HG03108 (cell line): ENCODE data around the gene AADACL4.
"Not testable (repeated sequence)": the region's sequence is repeated elsewhere in the genome, so short reads cannot be mapped to it uniquely, and the experiment has no call there.

Experiments used
- ATAC-seq: cut with Tn5 transposase; IDR thresholded peaks from one replicate; pipeline ENCODE4 v1.9.1; 2021; ENCODE audit warnings: moderate library complexity; ENCODE audit not compliant: unreplicated experiment

AADACL4 gene

DNA sequence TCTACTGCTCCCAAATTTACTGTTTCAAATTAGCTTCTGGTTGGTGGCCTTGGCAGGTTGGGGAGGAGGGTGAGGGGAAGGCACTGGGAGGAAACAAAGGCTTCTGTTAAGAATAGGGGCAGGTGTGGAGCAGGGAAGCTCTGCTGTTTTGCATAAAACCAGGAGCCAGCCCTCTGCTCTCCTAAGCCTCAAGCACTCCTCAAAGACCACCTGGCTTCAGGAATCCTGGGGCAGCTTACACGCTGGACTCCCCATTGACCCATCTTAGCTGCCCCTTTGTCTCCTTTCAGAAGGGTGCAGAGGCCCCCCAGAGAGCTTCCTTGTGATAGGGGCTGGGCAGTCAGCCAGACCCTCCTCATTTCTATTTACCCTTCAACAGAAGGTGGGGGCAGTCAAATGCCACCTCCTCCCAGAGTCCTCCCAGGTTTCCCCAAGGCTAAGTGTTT is 14.4 kb upstream of the AADACL4 start:
- ATAC-seq: no peak

DNA sequence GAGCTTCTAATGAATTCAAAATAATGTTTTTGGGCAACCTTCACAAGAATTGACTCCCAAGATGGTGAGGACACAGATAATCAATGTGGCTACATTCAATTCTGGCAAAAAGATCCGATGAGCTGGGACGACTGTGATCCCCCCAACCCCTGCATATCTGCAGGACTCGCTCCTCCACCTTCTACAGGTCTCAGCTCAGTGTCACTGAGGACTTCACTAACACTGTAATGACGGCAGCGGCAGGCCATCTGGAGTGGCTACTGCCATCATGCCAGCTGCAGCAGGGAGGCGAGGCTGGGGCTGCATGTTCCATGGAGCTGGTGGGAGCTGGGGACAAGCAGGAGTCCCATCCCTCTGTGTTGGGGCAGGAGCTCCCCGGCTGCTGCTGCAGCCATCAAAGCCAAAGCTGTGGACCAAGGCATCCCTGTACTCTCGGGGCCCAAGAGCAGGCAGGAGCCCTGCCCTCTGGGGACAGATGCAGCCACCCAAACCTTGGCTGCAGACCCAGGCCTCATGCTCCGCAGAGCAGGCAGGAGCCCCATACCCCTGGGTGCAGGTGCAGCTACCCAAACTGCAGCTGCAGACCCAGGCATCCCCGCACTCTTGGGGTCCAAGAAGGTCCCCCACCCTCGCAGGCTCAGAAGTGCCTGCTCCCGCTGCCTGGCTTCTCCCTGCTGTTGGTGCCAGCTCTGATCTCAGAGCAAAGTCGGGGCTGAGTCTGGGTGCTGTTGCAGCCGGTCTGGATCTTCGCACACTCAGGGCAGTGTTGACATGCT is 13.7 kb upstream of the AADACL4 start:
- ATAC-seq: no peak

DNA sequence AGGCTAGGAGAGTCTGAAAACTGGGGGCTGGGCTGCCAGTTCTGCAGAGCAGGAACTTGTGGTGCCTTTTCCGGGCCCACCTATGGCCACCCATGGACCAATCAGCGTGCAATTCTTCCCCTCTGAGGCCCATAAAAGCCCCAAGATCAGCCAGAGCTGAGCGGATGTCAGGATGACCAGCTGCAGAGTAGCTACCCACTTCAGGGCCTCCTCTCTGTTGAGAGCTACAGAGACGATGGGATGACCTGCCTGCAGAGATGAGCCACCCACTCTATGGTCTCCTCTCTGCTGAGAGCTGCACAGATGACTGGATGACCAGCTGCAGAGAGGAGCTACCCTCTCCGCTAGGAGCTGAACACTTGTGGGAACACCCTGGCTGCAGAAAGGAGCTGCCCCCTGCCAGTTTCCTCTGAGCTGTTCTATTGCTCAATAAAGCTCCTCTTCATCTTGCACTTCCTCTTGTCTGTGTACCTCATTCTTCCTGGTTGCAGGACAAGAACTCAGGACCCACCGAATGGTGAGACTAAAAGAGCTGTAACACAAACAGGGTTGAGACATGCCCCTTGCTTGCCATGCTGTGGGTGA is 12.8 kb upstream of the AADACL4 start:
- ATAC-seq: no peak

DNA sequence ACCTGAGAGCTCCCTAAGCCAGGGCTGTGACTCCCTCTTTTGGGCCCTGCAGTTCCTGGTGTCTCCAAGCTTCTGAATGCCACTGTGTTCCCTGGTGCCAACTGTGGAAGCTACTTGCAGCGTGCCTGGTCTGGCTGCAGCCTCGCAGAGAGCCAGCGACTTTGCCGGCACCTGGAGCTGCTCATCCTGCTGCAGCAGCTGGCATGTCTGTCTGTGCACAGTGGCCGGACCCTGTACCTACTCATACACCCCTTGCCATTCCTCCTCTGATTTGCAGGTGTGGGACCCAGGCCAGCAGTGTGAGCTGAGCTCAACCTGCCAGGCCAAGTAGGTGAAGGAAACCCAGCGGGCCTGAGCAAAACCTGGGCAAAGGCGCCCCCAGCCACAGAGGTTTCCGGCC is 12.3 kb upstream of the AADACL4 start:
- ATAC-seq: no peak

DNA sequence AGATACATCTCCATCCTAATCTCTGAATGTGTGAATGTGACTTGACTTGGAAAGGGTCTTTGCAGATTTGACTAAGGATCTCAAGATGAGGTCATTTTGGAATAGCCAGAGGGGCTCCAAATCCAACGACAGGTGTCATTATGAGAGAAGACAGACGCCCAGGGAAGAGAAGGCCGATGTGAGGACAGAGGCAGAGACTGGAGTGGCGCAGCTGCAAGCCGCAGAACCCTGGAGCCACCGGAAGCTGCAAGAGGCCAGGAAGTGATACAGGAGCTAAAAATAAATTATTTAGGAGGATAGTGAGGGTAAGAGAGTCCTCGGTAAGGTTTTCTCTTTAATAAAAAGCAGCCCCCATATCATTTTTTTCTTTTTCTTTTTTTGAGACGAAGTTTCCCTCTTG is 9.7 kb upstream of the AADACL4 start:
- no peak for ATAC-seq

DNA sequence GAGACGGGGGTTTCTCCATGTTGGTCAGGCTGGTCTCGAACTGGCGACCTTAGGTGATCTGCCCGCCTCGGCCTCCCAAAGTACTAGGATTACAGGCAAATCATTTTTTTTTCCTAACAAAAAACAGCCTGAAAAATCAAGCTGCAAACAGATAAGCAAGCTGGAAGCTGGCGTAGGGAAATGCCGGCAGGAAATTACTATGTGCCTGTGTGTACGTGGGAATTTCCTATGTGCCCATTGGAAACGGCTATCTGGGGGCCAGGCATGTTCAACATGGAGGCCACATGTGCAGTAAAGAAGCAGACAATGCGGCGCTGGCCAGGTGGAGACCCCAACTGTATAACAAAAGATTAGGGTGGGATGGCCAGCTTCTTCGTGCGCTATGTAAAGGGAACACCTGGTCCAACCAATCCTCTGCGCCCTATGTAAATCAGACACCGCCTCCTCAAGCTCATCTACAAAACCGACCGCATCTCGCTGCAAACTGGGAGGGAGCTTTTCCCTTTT is 9.1 kb upstream of the AADACL4 start:
- no peak for ATAC-seq

DNA sequence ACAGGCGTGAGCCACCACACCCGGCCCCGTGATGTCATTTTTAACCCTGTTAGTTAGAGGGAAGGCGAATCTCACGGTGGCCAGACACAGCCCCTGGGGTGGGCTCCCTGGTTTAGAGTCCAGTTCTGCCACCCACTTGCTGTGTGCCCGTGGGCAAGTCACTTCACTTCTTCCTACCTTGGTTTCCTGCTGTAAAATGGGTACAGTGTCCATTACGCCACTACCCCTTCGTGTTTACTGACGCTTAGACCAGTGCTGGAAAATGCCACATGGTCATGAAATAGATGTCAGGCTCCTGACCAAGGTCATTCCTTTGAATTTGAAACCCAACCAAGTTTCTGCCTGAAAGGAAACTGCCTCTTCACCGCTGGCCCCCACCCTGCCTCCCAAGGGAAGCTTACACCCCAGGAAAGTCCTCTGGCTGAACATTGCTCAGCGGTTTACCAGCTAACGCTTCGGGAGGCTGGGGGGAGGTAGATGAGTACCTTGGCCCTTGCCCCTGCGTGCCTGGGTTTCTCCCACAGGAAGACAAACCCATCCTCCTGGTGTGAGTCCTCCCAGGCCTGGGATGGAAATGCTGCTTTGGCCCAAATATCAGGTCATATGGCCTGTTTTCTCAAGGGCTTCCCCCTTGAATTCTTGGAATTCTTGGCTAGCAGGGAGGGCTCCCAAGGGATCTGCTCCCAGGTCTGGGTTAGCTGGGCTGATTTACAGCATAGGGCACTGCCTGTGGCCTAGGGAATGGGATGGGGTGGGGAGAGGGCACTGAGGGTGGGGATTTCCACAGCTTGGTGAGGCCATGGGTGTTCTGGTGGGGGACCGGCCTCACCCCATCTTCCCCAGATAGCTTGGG is 7.6 kb upstream of the AADACL4 start:
- no peak for ATAC-seq

DNA sequence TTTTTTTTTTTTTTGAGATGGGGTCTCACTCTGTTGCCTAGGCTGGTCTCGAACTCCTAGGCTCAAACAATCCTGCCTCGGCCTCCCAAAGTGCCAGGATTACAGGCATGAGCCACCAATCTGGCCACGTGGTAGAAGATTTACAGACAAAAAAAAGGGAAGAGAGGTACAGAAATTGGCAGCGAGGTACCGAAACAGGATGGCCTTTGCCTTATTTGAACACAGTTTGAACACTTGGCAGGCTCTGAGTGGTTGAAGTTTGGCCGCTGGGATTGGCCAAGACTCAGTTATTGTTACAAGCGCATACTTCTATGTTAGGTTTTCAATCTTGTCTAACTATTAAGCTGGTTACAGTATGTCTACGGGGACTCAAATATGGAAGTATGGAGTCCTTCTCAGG is 6.2 kb upstream of the AADACL4 start:
- ATAC-seq: no peak

DNA sequence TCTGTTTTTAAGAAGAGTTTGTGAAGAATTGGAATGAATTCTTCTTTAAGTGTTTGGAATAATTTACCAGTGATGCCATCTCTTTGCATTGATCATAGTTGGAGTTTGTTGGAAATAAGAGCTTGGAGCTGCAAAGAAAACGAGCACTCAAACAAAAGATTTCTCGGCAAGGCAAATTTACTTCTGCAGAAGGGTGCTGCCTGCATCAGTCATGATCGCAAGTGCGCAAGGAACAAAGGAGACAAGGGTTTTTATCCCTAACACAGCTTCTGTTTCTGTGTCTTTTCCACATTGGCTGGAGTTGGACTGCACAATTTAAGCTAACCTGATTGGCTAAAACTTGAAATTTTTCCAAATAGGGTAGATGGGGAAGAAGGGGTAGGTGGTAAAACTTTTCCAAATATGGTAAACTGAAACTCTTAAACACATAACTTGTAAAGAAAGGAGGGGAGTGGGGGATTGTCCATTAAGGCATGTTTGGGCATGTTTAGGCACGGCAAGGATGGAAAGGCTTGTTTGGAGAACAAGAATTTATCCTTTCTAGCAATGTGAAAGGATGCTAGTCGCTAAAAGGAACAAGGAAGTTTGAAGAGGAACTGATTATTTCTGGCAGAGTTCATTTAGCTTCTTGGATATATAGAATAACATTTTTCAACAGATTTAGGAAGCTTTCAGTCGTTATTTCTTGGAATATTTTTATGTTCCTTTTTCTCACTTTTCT is 3.5 kb upstream of the AADACL4 start:
- no peak for ATAC-seq

DNA sequence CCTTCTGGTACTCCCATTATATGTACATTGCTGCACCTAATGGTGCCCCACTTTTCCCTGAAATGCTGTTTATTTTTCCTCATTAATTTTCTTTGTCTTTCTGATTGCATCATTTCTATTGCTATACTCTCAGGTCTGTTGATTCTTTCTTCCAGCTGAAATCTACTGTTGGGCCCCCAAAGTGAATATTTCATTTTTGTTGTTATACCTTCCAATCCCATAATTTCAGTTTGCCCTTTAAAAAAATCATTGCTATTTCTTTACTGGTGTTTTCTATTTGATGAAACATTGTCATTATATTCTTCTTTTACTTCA is 3.0 kb upstream of the AADACL4 start:
- no peak for ATAC-seq

DNA sequence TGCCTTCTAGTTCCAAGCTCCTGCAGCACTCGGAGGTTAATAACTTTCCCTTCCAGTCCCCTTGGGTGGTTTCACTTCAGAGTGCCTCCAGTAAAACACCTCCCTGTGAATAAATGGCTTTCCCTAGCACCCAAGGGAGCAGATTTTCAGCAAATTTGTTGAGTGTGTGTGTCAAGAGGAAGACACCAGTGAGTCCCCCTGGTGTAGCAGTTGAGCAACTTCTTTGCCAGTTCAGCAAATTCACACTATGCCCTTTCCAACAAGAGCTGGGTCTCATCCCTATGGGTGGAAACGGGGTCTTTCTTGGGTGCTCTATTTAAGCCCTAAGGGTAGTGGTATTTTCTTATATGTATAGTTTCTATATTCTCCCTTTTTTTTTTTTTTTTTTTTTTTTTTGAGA is 806 bp upstream of the AADACL4 start:
- ATAC-seq: no peak

DNA sequence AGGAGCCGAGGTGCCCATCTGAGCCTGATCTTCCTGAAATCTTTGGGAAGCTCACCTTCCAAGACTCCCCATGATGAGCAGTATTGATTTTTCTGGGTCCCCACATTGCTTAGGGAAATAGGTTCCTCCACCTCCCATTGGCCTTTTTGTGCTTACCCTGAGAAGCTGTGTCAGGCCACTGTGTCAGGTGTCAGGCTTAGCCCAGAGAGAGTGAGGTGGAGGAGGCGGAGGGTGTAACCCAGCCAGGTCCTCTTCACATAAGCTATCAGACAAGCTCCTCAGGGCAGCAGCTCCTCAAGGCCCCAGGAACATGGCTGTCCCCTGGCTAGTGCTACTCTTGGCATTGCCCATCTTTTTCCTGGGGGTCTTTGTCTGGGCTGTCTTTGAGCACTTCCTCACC is 352 bp downstream of the AADACL4 start:
- no peak for ATAC-seq

DNA sequence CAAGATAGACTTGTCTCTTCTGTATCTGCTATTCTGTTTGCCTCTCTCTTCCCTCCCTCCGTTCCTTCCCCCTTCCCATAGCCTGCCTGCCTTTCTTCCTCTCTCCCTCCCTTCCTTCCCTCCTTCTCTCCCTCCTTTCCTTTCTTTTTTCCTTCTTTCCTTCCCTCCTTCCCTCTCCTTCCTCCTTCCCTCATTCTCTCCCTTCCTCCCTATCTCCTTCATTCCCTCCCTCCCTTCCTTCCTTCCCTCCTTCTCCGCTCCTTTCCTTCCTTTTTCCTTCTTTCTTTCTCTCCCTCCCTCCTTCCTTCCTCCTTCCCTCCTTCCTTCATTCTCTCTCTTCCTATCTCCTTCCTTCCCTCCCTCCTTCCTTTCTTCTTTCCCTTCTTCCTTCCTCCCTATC is 944 bp downstream of the AADACL4 start:
- ATAC-seq: no peak

DNA sequence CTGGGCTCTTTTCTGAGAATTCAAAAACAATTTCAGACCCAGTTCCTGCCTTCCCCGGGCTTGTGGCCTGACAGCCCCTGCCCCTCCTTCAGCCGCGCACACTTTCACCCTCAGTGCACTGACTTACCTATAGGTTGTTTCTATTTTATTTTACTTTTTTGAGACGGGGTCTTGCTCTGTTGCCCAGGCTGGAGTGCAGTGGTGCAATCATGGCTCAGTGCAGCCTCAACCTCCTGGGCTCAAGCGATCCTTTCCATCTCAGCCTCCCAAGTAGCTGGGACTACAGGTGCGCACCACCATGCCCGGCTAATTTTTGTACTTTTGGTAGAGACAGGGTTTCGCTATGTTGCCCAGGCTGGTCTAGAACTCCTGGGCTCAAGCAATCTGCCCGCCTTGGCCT is 1.5 kb downstream of the AADACL4 start:
- not testable (repeated sequence) for ATAC-seq

DNA sequence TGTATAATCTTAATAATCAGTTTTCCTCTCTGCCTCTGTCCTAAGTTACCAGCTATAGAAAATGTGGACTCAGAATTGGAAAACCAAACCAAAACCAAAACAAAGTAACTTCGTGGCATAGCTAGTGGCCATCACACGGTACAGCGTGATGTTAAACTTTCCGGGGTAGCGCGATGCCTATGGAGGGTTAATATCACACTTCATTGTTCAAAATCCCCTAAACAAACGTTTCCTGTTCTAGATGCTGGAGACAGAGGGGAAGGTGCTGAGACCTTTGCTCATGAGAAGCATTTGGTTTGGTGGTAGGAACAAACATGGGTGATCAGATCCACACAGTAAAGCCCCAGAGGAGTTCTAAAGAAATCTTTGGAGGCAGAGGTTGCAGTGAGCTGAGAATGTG is 4.9 kb downstream of the AADACL4 start:
- ATAC-seq: no peak

DNA sequence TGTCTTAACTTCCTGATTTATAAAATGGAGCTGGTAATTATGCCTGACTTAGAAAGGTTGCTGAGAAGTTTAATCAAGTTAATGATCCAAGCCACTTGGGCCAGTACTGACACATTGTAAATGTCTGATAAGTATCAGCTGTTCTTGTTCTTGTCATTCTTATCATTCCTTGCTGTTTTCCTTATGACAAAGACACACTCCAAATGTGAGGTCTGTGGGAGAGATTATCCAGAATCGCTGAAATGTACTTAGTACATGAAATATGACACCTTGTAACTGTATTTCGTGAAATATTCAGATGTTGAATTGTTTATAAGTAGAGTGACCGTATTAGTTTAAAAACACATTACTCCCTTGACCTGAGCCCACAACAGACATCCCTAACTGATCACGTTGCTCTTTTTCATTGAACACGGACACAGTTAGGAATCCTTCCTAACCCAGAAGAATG is 6.1 kb downstream of the AADACL4 start:
- ATAC-seq: no peak

DNA sequence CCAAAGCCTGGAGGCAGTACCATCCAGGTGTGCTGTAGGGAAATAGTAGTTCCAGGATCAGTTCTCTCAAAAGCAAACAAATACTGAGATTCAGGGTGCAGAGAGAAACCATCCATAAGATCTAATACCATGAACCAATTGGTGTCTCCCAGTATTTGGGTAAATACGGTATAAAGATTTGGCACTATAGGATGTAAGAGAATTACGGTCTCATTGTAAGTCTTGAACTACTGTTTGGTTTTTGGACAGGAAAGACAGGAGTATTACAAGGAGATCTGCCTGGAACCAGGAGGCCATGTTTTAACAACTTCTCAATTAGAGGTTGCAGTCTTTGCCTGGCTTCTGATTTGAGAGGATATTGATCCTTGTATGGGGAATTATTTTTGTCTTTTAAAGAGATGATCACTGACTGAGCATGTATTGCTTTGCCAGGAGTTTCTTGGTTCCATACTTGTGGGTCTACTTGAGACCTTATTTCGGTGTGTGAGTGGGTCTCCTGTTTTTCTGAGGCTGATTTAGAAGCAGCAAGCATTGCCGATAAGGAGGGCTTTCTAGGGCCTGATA is 10.2 kb downstream of the AADACL4 start:
- ATAC-seq: no peak

DNA sequence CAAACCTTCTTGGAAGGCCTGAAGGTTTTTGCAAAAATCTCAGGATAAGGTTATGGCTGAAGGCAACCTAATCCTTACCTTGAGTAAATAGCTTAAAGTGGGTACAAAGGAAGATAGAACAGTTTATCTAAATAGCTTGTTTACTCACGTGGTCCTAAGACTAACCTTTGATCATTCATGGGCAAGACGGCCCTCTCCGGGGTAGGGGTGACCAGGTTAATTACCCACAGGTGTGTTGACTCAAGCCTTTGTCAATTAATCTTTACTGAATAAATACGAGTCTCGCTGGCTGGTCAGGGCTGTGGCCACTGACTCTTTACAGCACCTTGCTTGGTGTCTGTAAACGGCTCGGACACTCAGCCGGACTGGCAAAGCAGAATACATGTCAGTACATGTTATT is 10.8 kb downstream of the AADACL4 start:
- no peak for ATAC-seq

DNA sequence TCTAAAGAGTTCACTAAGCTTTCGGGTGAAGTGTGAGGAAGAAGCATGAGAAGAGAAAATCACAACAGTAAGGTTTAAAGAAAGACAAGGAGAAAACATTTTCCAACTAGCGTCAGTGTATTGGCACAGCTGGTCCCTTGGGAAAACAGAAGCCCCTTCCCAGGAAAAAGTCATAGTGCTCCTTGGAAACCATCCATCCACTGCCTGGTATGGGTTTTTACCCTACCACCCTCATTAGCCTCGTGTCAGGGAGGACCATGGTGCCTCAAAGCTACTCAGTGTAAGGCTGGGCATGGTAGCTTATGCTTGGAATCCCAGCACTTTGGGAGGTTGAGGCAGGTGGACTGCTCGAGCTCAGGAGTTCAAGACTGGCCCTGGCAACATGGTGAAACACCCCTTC is 12.7 kb downstream of the AADACL4 start:
- no peak for ATAC-seq

DNA sequence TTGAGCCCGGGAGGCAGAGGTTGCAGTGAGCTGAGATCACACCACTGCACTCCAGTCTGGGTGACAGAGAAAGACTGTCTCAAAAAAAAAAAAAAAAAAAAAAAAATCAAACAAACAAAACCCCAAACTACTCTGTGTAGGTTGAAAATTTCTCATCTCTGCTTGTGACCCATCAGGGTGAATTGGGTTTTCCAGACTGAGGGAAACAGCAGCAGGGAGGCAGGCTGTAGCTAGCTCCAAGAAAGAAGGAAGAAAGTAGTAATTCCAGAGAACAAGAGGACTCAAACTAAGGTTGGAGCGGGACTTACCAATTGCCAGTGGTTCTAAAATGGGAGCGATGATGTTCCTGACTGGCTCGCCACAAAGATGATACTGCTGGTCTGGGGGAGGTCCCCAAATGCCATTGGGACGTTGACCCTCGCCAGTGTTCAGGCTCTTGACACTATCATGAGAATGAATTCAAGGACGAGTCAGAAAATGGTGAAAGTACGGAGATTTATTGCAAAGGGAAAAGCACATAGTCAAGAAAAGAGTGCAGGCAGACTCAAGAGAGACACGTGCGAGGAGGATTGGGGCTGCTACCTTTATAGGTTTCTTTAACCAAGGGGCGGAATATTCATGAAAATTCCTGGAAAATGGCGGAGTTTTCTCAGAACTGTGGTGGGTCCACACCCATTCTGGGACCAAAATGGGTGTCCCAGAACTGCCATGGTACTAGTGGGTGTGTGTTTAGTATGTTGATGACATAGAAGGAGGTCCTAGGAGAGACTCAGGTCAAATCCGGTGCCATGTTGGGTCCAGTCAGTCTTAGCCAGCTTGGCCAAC is 13.4 kb downstream of the AADACL4 start:
- ATAC-seq: no peak
